NCI-H345 treated with DMSO at 0.1 percent for 48 hours (cell line): ENCODE results near the gene LIMS3.
"Not testable (repeated sequence)": the region's sequence is repeated elsewhere in the genome, so short reads cannot be mapped to it uniquely, and the experiment has no call there.

Experiments used
- DNase-seq: peaks from one replicate; lab custom pipeline; 2025; ENCODE audit not compliant: unreplicated experiment; lab: John Stamatoyannopoulos, UW

Gene LIMS3, protein sequence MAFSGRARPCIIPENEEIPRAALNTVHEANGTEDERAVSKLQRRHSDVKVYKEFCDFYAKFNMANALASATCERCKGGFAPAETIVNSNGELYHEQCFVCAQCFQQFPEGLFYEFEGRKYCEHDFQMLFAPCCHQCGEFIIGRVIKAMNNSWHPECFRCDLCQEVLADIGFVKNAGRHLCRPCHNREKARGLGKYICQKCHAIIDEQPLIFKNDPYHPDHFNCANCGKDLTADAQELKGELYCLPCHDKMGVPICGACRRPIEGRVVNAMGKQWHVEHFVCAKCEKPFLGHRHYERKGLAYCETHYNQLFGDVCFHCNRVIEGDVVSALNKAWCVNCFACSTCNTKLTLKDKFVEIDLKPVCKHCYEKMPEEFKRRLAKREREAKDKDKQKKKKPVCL

DNA sequence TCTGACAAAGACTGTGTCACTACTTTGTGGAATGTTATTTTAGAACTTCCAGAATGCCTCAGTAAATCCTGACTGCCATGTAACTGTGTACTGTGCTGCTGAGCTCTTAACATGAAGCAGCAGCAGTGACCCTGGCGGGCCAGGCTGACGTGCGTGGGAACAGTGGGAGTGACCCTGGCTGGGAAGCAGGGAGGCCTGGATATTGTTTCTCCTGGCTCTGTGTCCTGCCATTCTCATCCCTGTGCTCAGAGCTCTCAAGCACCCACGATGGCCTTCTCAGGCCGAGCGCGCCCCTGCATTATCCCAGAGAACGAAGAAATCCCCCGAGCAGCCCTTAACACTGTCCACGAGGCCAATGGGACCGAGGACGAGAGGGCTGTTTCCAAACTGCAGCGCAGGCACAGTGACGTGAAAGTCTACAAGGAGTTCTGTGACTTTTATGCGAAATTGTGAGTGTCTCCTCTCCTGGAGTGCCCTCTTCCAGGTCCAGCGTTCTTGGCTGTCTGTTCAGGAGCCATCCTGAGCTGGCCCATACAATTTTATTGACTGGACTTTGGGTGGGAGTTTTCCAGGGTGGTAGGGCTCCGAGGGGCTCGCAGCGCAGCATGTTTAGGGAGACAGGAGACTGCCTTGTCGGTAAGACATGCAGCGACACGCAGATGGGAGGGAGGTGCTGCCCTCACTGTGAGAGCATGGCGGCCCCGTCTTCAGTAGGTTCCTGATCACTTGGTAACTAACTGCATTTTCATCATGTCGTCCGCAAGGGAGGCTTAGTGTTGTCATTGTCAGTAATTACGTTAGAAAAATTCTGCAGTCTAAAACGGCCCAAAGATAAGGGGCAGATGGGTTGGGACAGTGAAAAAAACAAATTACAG lies at the start of gene LIMS3:
LIMS3 (plus strand) TSS at position 227 of the 875 bp plus-strand sequence; CDS start at position 268, 41 bp downstream.
- not testable (repeated sequence) for DNase-seq

- DNase-seq, result not testable (repeated sequence)
These were observed 27.2 kb upstream of the LIMS3 start for GRCh38 chr2:109871129-109871751.

DNA sequence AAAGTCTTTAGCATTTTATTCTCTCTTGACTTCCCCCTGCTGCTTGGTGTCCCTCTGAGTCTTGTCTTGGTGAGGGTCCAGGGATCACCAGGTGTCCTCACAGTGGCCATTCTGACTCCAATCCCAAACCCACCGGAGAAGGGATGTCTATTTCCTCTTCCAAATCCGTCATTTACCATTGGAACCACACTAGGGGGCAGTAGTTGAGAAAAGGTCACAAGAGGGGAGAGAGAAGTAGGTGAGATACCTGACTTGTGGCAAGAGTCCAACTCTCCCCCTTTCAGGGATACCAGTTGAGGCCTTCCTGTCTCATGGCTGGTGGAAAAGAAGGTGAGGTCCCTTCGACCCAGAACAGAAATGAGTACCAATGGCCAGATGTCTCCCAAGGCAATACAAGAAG lies 21.9 kb upstream of the LIMS3 start:
- not testable (repeated sequence) for DNase-seq

DNA sequence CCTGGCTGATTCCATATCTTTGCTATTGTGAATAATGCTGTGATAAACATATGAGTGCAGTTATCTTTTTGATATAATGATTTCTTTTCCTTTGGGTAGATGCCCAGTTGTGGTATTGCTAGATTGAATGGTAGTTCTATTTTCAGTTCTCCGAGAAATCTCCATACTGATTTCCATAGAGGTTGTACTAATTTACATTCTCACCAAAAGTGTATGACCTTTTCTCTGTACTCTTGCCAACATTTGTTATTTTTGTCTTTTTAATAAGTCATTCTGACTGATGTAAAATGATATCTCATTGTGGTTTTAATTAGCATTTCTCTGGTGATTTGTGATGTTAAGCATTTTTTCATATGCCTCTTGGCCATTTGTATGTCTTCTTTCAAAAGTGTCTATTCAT lies 16.4 kb upstream of the LIMS3 start:
- DNase-seq, result not testable (repeated sequence)

GRCh38 chr2:109888414-109888813 lies 10.1 kb upstream of the LIMS3 start:
- DNase-seq, result not testable (repeated sequence)

- not testable (repeated sequence) for DNase-seq
These were observed 8.6 kb upstream of the LIMS3 start for GRCh38 chr2:109889909-109890308.

DNA sequence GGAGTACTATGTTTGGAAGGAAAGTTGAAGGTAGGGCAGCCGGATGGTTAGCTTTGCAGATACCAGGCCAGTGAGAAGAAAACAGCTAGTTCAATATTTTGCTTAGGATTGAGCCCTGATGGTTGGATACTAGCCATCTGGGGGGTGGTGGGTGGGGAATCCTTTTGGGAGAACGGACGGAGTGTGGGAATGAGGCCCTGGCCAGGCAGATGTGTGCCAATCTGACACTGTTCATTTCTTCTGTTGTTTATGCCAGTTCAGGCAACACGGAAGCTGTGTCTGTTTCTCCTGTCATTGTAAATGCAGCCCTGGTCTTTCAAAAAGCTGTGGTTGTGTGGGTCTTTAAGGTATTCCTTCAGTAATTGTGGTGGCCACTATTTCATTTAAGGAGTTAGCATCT lies 7.5 kb upstream of the LIMS3 start:
- not testable (repeated sequence) for DNase-seq

DNA sequence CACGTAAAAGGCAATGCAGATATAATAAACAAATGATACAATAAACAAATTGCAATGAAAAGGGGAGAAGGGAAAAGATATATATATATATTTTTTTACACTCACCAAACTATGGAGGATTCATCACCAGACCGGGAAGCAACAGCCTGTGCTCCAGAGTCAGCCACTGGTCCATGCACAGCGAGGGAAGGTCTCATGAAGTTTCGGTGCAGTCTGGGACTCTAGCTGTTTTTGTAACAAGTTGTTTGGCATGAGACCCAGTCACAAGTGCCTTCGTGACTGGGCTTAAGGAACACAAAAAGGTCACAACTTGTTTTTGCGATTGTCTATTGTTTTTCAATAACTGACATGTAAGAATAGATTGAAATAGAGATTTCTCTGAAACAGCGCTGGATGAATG lies 4.8 kb upstream of the LIMS3 start:
- DNase-seq, result not testable (repeated sequence)

- DNase-seq, result not testable (repeated sequence)
These were observed 4.3 kb upstream of the LIMS3 start for GRCh38 chr2:109894141-109894540.

- DNase-seq, result not testable (repeated sequence)
These were observed 3.2 kb upstream of the LIMS3 start for GRCh38 chr2:109895090-109895869.

GRCh38 chr2:109896212-109896611 lies 2.3 kb upstream of the LIMS3 start:
- DNase-seq, result not testable (repeated sequence)

DNA sequence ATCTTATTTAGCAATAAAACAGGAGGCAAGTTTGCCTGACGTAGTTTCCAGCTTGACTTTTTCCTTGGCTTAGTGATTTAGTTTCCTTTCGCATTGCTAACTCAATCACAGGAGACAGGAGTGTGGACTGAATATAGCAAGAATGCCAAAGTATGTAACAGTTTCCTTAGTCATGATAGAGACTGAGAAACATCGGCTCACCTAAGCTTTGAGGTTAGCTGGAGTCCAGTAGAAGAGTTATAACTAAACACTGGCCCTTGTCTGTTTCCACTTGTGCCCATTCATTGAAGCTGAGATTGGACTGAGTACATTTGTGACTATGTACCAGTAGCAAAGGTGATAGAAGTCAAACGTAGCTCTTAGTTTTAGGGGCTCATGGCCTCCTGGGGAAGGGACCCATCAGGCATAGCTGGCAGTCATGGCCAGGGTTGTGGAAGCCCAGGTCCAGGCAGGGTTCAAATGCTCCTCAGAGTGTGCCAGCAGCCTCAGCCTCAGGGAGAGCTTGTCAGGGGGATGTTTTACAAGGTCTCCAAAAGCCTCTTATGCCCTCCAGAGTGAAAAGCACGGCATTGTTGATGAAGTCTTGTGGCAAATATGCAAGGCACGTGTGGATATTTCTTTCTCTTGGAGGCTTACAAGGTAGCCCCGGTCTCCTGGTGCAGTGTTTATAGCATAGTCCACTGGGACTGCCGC lies 573 bp upstream of the LIMS3 start:
- not testable (repeated sequence) for DNase-seq

DNA sequence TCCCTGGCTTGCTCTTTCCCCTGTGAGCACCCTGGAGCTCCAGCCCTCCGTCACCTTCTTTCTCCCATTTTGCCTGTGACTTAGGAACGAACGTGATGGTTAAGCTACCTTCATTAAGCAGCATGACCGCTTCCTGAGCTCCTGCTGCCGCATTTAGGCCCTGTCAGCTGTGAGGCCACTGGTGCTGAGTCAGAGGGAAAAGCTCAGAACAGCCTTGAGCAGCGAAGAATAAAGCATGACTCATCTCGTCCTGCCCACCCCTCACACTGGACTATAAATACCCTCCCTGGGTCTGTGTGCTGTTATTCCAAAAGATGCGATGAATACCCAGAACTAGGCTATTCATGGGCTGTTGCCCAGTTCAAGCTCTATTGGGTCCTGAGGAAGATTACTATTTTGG lies 7.3 kb downstream of the LIMS3 start:
- DNase-seq, result not testable (repeated sequence)

DNA sequence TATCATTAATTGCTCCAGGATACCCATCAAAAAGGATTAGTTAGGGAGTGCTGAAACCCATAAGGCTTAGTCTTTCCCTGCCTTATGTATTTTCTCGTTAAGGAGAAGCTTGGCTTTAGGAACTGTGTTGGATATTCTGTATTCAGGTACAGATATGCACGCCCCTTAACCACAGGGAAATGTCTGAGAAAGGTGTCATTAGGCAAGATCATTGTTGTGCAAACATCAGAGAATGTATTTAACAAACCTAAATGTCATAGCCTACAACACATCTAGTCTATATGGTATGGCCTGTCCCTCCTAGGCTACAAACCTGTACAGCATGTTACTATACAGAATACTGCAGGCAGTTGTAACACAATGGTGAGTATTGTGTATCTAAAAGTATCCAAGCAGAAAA lies 10.1 kb downstream of the LIMS3 start:
- not testable (repeated sequence) for DNase-seq

GRCh38 chr2:109910789-109911188 lies 12.3 kb downstream of the LIMS3 start:
- not testable (repeated sequence) for DNase-seq

DNA sequence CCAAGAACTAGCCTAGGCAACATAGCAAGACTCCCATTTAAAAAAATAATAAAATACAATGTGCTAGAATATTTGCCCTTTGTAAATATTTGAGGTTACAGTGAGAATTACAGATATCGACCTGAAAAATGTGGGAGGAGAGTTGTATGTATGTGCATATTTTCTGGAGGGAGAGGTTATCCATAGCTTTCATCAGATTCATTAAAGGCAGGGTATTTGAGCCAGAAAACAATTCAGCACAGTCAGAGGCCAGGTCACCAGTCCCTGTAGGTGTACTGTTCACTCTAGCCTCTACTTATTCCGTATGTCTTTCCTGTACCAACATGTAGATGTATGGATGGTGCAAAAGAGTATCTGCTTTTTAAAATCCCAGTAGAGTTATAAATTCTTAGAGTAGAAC lies 15.4 kb downstream of the LIMS3 start:
- not testable (repeated sequence) for DNase-seq

DNA sequence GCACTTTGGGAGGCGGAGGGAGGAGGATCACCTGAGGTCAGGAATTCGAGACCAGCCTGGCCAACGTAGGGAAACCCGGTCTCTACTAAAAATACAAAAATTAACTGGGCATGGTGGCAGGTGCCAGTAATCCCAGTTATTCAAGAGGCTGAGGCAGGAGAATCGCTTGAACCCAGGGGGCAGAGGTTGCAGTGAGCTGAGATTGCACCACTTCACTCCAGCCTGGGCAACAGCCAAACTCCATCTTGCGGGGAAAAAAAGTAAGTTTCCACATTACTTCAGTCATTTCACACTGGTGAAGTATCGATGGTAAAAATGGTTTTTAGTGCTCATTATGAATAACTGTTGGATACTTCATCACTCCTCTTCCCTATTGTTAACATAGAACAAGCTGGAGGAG lies 16.1 kb downstream of the LIMS3 start:
- DNase-seq, result not testable (repeated sequence)

DNA sequence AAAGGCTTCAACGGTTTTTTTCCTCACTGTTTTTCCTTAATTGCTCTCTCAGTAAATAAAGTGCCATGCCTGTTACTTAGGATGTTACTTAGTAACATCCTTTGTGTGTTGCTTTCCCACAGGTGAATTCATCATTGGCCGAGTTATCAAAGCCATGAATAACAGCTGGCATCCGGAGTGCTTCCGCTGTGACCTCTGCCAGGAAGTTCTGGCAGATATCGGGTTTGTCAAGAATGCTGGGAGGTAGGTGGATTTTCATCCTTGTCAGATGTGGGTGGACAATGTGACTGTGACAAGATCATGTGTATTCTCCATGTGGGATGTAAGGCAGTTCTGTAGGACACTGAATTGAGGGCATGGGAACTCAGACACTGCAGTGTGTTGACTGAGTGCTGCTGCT lies 17.3 kb downstream of the LIMS3 start:
- not testable (repeated sequence) for DNase-seq

DNA sequence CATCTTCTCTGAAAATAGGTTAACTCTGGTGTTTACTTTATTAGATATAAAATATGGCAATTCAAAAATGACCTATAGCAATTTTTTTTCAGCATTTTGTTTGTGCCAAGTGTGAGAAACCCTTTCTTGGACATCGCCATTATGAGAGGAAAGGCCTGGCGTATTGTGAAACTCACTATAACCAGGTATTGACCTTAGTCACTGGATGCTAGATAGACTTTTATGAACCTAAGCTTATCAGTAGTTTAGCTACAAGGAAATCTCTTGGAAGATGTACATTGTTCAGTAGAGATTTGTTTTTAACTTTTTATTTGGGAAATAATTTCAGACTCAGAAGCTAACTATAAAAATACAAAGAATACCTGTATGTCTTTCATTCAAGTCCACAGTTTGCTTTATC lies 21.7 kb downstream of the LIMS3 start:
- not testable (repeated sequence) for DNase-seq
